ENCODE results near the gene DNAJC15.
"Not testable (repeated sequence)": the region's sequence is repeated elsewhere in the genome, so short reads cannot be mapped to it uniquely, and the experiment has no call there.

DNAJC15 gene

DNA sequence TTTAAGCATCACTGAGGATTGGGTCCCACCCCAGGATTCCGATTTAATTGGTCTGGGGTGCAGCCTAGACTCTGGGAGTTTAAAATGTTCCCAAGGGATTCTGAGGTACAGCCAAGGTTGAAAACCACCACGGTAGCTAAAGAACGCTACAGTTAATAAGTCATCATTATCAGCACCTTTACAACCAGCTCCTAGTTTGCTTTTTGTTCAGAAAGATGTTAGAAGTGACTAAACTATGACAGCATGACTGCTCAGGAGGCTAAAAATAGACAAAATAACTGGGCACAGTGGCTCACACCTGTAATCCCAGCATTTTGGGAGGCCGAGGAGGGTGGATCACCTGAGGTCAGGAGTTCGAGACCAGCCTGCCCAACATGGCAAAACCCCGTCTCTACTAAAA lies 19.7 kb upstream of the DNAJC15 start:
- DNase-seq (ENCODE audit: low spot score) = no peak

GRCh38 chr13:43005460-43006236 lies 17.7 kb upstream of the DNAJC15 start:
- no peak for DNase-seq (ENCODE audit: low spot score)

DNA sequence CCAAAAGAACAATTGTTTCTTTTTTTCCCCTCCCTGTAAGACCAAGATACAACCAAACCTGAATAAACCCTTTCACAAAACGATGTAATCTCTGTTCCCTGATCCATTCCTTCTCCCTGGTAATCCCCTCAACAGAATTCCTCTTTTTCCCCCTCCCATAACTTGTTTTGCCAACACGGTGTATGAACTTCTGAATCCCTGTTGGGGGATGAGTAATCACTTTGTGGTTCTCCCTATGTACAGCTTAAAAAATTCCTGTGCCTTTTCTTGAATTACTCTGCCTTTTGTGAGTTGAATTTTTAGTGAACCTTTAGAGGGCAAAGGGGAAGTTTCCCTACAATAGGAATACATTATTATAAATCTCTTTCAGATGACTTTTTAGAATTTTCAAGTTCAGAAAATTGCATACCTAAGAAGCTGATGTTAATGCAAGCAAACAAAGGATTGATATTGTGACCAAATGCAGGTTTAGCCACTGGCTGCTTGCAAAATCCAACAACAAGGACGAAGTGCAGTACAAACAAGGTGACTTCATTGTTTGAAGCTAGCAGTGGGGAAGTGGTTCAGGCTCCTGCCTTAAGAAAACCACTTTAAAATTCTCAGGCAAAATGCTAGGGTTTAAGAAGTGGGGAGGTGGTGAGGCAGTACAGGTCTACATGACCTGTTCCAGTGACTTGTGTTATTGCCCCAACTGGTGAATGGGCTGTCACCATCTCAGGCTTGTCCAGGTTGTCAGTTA lies 16.3 kb upstream of the DNAJC15 start:
- no peak for DNase-seq (ENCODE audit: low spot score)

DNA sequence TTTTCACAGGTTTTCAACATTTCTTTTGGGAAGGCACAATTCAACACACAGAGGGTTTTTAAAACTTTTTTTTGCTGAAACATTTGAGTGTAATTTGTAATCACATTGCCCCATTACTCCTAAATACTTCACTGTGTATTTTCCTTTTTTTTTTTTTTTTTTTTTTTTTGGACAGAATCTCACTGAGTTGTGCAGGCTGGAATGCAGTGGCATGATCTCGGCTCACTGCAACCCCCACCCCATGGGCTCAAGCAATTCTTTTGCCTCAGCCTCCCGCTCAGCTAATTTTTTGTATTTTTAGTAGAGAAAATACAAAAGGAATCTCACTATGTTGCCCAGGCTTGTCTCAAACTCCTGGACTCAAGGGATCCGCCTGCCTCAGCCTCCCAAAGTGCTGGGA lies 14.8 kb upstream of the DNAJC15 start:
- DNase-seq (ENCODE audit: low spot score) = no peak

DNA sequence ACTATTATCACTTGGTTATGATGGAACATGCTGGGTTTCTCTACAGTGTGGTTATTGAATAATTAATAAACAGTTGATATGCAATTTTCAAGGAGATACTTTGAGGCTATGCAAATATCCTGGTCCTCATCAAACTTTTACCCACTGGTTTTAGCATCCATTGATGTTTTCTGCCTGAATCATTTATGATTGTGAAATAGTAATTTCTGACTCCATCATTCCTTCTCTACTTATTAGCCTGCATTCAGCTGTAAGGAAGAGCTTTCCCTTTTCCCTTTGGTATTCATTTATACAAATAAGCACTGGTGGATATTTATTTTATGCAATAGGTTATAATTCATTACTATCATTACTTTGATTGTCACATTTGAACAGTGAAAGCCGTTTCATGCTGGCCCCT lies 13.9 kb upstream of the DNAJC15 start:
- no peak for DNase-seq (ENCODE audit: low spot score)

GRCh38 chr13:43014162-43014561 lies 9.2 kb upstream of the DNAJC15 start:
- no peak for DNase-seq (ENCODE audit: low spot score)

DNA sequence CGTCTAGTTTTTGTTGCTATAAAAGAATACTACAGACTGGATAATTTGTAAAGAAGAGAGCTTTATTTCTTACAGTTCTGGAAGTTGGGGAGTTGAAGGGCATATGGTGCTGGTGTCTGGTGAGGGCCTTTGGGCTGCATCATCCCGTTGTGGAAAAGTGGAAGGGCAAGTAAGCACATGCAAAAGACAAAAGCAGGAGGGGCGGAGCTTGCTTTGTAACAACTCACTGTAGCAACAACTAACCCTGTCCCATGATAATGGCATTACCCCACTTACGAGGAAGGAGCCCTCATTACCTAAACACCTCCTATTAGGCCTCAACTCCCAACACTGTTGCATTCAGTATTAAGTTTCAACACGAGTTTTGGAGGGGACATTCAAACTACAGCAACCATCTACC lies 7.2 kb upstream of the DNAJC15 start:
- DNase-seq (ENCODE audit: low spot score) = no peak

- no peak for DNase-seq (ENCODE audit: low spot score)
Observed at GRCh38 chr13:43019811-43020210, 3.6 kb upstream of the DNAJC15 start.

GRCh38 chr13:43020794-43021193 lies 2.6 kb upstream of the DNAJC15 start:
- no peak for DNase-seq (ENCODE audit: low spot score)

GRCh38 chr13:43021926-43022670 lies 1.3 kb upstream of the DNAJC15 start:
- no peak for DNase-seq (ENCODE audit: low spot score)

DNA sequence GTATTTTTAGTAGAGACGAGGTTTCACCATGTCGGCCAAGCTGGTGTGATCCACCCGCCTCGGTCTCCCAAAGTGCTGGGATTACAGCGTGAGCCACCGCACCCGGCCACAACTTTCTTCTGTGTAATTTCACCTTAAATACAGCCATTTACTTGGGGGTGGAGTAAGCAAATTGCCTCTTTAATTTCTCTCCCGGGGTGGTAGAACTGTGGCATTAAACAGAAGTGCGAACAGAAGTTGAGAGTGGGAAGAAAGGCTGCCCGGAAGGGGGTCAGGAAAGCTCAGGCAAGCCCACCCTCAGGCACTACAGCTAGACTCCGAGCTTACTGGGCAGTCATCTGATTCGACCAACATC lies 475 bp upstream of the DNAJC15 start:
- DNase-seq (ENCODE audit: low spot score) = no peak

GRCh38 chr13:43026262-43026661 lies 2.9 kb downstream of the DNAJC15 start:
- DNase-seq (ENCODE audit: low spot score) = no peak

DNA sequence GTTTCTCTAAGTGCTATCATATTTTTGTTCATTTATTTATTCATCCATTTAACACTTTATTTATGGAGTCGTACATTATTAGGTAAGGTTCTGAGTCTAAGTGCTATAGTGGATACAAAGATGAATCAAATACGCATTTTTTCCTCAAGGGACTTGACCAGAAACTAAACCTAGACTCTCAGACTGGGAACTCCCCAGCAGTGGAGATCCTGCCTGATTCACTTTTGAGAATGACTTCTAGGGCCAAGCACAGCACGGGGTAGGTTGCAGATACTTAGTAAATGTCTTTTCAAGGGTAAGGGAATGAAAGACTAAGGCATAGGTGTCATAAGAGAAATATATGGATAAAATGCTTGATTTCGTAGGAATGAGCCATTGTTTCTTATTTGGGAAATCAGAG lies 7.2 kb downstream of the DNAJC15 start:
- DNase-seq (ENCODE audit: low spot score) = no peak

- DNase-seq (ENCODE audit: low spot score) = no peak
Observed at GRCh38 chr13:43031881-43032280, 8.5 kb downstream of the DNAJC15 start.

- DNase-seq (ENCODE audit: low spot score) = no peak
Observed at GRCh38 chr13:43033038-43033437, 9.7 kb downstream of the DNAJC15 start.

- no peak for DNase-seq (ENCODE audit: low spot score)
Observed at GRCh38 chr13:43036351-43037250, 13.2 kb downstream of the DNAJC15 start.

- no peak for DNase-seq (ENCODE audit: low spot score)
Observed at GRCh38 chr13:43039966-43040365, 16.6 kb downstream of the DNAJC15 start.

- DNase-seq (ENCODE audit: low spot score) = not testable (repeated sequence)
Observed at GRCh38 chr13:43040581-43041368, 17.4 kb downstream of the DNAJC15 start.

DNA sequence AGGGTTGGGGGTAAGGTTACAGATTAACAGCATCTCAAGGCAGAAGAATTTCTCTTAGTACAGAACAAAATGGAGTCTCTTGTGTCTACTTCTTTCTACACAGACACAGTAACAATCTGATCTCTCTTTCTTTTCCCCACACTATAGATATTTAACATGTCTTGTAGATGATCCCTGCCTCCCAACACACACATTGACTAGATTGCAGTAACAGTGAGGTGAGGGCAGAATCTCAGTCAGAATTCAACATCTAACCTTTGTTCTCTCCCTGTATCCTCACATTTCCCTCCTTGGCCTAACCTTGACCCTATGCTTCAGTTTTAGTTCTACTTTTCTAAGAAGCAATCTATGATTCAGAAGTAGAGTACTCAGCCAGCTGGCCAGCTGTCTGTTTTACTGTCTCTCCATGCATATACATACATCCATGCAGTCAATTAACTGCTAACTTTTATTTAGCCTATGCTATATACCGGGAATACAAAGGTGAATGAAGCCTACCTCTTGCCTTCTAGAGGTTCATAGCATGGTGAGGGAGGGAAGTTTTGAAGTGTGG lies 18.1 kb downstream of the DNAJC15 start:
- no peak for DNase-seq (ENCODE audit: low spot score)

DNA sequence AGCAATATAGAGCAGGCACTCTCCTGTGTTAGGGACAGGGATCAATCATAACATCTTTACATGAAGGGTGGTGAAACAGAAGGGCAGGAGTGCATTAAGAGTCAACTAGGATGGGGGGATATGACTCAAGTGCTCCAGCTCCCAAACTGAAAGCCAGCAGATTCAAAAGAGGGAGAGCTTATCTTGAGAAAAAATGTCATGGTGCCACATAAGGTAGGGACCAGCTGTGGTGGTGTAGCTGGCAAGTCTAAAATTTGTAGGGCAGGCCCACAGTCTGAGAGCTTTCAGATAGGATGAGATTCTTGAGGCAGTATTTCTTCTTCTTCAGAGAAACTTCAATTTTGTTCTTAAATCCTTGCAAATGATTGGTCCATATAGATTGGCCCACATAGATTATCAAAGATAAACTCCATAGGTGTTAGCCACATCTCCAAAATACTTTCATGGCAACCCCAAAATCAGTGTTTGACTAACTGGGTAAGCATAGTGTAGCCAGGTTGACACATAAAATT lies 19.1 kb downstream of the DNAJC15 start:
- no peak for DNase-seq (ENCODE audit: low spot score)
